Adrenal gland (tissue), 5 donors: ENCODE measurements around the gene TRMU.

Experiments used
- POLR2A ChIP-seq, 2 donors: fragments of 450-650 bp; IDR thresholded peaks; one replicate each; pipeline ENCODE4 v1.6.1; 2017; ENCODE audit warnings: antibody characterized with exemption in 2 of 2, mild to moderate bottlenecking in 2 of 2, moderate library complexity in 1 of 2
- TF ChIP-seq, protein P1 (sequence below), 6 experiments: fragments of 450-650 bp in 4 of 6; fragments of 200-600 bp in 2 of 6; sonication (generic) in 1 of 6; IDR thresholded peaks; 1 replicate in 5 of 6; 2 replicates in 1 of 6; pipeline versions ENCODE4 v1.5.1 to v1.8.0; 2016 to 2021; ENCODE audit warnings: antibody characterized with exemption in 6 of 6, mild to moderate bottlenecking in 2 of 6, moderate library complexity in 1 of 6
- donor health status: DM: no; HTN: no; CAD: no.

DNA sequence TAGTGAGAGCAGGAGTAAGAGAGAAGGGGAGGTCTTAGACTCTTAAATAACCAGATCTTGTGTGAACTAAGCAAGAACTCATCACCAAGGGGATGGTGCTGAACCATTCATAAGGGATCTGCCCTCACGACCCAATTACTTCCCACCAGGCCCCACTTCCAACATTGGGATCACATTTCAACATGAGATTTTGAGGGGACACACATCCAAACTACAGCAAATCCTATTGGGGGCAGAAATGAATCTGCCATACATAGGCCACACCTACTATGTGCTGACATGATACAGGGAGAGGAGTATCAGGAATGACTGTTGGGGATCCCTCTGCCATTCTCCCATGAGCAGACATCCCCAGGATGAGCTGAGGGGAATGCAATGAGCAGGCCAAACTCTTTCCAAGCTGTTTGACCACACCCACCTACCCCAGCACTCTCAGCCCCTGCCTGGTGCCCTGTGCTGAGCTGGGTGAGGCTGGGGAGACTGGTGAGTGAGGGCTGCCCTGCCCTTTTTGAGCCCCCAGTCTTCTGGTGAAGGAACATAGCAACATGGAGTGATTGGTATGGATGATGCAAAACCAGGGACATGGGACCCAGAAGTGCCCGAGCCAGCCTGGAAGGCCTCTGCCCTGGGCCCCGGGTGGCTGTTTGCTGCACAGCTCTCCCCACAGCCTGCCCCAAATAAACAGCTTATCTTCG, 40.1 kb upstream of the TRMU start:
- no peak for TF ChIP-seq POLR2A (IDR thresholded peaks at IDR 0.05)
- TF ChIP-seq, protein P1, sequence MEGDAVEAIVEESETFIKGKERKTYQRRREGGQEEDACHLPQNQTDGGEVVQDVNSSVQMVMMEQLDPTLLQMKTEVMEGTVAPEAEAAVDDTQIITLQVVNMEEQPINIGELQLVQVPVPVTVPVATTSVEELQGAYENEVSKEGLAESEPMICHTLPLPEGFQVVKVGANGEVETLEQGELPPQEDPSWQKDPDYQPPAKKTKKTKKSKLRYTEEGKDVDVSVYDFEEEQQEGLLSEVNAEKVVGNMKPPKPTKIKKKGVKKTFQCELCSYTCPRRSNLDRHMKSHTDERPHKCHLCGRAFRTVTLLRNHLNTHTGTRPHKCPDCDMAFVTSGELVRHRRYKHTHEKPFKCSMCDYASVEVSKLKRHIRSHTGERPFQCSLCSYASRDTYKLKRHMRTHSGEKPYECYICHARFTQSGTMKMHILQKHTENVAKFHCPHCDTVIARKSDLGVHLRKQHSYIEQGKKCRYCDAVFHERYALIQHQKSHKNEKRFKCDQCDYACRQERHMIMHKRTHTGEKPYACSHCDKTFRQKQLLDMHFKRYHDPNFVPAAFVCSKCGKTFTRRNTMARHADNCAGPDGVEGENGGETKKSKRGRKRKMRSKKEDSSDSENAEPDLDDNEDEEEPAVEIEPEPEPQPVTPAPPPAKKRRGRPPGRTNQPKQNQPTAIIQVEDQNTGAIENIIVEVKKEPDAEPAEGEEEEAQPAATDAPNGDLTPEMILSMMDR (IDR thresholded peaks at IDR 0.05), result no peak
